A549 (cell line): ENCODE results near the gene MTOR.

Experiments
- RCOR1 ChIP-seq: fragments of 150-350 bp; IDR thresholded peaks from 2 replicates; pipeline ENCODE4 v1.6.1; 2014; ENCODE audit warnings: antibody characterized with exemption, low read length, low read depth
- RFX5 ChIP-seq: fragments of 450-650 bp; IDR thresholded peaks from 2 replicates; pipeline ENCODE4 v1.7.1; 2014; ENCODE audit warnings: antibody characterized with exemption, mild to moderate bottlenecking, moderate library complexity
- TF ChIP-seq, protein P1 (sequence below): fragments of >200 bp; sonication (Bioruptor Twin); formaldehyde crosslinking; IDR thresholded peaks from 3 replicates; pipeline ENCODE4 v1.5.1; 2016
- TF ChIP-seq, protein P2 (sequence below): fragments of 200-600 bp; sonication (generic); IDR thresholded peaks from 2 replicates; pipeline ENCODE4 v1.6.1; 2016; ENCODE audit warnings: antibody characterized with exemption, mild to moderate bottlenecking, moderate library complexity

DNA sequence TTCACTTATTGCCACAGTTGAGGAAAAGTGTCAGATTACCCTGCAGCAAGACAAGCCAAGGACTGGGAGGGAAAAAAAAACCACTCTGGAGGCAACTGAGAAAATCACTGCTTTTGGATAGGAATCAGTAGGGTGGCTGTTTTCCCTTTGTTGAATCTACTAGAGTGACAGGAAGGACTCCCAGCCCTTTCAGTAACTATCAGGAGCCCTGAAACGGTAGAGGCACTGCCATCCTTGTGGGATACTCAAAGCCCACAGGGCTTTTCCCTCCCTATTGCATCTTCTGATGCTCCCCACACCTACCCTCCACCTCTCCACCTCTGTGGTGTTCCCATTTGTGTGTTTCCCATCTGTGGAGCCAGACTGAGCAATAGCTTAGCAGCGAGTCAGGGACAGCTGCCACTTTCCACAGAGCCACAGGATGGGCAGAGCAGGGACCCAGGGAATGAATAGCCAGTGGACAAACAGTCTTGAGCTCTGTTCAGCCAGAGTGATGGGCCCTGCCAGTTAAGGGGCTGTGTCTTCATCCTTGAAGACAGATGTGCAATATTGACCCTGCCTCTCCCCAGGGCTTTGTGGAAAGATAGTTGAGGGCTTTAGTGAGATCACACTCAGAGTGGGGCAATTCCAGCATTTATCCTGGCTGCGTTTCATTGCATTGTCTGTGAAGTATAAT lies 24.5 kb upstream of the MTOR start:
- TF ChIP-seq, protein P1, sequence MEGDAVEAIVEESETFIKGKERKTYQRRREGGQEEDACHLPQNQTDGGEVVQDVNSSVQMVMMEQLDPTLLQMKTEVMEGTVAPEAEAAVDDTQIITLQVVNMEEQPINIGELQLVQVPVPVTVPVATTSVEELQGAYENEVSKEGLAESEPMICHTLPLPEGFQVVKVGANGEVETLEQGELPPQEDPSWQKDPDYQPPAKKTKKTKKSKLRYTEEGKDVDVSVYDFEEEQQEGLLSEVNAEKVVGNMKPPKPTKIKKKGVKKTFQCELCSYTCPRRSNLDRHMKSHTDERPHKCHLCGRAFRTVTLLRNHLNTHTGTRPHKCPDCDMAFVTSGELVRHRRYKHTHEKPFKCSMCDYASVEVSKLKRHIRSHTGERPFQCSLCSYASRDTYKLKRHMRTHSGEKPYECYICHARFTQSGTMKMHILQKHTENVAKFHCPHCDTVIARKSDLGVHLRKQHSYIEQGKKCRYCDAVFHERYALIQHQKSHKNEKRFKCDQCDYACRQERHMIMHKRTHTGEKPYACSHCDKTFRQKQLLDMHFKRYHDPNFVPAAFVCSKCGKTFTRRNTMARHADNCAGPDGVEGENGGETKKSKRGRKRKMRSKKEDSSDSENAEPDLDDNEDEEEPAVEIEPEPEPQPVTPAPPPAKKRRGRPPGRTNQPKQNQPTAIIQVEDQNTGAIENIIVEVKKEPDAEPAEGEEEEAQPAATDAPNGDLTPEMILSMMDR: no peak
- TF ChIP-seq RFX5 (no peak), RCOR1 (no peak)
- TF ChIP-seq, protein P2, sequence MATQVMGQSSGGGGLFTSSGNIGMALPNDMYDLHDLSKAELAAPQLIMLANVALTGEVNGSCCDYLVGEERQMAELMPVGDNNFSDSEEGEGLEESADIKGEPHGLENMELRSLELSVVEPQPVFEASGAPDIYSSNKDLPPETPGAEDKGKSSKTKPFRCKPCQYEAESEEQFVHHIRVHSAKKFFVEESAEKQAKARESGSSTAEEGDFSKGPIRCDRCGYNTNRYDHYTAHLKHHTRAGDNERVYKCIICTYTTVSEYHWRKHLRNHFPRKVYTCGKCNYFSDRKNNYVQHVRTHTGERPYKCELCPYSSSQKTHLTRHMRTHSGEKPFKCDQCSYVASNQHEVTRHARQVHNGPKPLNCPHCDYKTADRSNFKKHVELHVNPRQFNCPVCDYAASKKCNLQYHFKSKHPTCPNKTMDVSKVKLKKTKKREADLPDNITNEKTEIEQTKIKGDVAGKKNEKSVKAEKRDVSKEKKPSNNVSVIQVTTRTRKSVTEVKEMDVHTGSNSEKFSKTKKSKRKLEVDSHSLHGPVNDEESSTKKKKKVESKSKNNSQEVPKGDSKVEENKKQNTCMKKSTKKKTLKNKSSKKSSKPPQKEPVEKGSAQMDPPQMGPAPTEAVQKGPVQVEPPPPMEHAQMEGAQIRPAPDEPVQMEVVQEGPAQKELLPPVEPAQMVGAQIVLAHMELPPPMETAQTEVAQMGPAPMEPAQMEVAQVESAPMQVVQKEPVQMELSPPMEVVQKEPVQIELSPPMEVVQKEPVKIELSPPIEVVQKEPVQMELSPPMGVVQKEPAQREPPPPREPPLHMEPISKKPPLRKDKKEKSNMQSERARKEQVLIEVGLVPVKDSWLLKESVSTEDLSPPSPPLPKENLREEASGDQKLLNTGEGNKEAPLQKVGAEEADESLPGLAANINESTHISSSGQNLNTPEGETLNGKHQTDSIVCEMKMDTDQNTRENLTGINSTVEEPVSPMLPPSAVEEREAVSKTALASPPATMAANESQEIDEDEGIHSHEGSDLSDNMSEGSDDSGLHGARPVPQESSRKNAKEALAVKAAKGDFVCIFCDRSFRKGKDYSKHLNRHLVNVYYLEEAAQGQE: no peak
